AG09309 (cell line): ENCODE results near the gene PNRC2.

ENCODE experiments used
- DNase-seq: peaks from one replicate; pipeline ENCODE4 v3.0.0-alpha.2; 2010; ENCODE audit warnings: low read depth
- H3K4me3 ChIP-seq: 2 replicates; pipeline ENCODE4 v1.5.1; 2011; ENCODE audit warnings: mild to moderate bottlenecking, low read depth, low read length, moderate library complexity; ENCODE audit not compliant: control insufficient read depth
- CTCF ChIP-seq: IDR thresholded peaks from 2 replicates; pipeline ENCODE4 v1.5.1; 2011; ENCODE audit warnings: mild to moderate bottlenecking, low read depth, low read length, inconsistent platforms; ENCODE audit not compliant: insufficient read depth, control insufficient read depth; ENCODE audit errors: missing control alignments

PNRC2 gene

DNA sequence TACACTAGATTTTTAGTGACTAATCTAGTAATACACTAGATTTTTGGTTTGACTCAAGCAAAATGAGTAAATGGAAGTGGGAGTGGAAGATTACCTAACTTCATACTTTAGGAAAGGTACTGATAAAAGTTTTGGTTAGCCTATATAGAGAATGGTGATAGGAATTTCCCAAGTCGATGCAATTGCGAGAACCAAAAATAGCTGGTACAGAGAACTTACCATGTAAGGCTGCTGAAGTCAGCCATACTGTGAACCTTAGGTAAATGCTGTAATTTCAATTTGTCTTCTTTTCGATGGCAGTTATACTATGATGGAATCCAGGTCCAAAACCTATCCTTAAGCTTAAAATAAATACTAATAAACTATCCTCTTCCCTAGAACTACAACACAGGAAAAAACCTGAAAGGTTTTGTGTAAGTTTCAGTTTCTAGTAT, 4.6 kb downstream of the PNRC2 start:
- H3K4me3 ChIP-seq: no peak overlapping the region
- no peak for TF ChIP-seq CTCF

DNA sequence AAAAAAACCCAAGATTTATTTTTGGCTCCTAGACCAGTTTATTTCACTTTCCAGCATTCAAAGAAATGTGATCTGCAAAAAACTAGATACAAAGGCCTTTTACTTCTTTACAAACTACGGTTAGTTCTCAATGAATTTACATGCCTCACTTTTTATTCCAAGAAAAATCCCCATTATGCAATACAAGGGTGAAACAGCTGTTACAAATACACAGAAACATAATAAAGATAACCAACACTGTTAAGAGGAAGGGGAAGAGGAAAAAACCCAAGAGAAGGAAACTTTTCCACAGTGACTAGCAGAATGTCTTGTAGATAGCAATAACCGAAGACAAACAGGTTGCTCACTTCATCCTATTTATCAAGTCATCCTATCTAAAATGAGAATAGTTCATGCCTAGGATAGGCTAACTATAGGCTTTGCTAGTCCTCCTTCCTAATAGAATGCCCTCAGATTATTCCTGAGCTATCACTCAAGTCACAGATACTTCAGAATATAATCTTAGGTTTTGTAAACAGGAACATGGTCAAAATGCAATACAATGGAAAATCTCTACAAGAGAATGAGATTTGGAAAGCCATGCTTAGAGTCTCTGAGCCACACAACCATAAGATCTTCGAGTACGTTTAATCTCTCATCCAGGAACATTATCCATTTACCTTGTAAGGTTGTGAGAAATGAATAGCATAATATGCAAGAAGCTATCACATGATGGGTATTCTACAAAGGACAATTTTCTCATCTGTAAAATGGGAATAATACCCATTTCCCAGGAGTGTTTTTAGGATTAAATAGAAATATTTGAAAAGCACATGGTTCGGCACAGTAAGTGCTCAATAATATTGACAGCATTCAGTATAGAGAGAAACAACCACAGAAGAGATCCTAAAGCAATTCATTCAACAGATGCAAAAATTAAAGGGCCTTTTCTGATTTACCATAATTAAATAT, 5.4 kb downstream of the PNRC2 start:
- no peak for DNase-seq
- H3K4me3 ChIP-seq: no peak overlapping the region
- no peak for TF ChIP-seq CTCF

More for the DNA sequence above, 4.6 kb downstream of the PNRC2 start:
- no peak for DNase-seq

DNA sequence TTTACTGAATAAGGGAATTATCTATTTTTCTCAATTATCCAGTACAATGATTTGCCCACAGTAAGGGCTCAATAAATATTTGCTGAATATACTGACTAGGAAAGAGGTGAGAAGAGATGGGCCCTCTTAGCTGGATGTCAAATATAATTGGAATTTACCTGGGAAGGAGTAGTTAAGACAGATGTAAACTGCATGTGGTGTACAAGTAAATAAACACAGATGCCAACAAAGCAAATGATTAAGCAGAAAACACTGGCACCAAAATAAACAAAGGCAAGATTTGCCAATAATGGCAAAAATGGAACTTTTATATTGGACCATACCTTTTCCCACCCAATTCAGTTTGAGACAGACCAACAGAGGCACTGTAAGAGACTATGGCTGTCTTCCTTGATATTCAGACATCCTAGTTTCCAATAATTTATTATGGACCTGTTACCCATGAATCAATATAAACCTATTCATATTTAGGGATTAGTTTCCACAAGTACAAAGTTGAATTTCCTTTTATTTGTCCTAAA, 7.4 kb downstream of the PNRC2 start:
- no peak for TF ChIP-seq CTCF
- no peak overlapping the region for H3K4me3 ChIP-seq
- no peak for DNase-seq

DNA sequence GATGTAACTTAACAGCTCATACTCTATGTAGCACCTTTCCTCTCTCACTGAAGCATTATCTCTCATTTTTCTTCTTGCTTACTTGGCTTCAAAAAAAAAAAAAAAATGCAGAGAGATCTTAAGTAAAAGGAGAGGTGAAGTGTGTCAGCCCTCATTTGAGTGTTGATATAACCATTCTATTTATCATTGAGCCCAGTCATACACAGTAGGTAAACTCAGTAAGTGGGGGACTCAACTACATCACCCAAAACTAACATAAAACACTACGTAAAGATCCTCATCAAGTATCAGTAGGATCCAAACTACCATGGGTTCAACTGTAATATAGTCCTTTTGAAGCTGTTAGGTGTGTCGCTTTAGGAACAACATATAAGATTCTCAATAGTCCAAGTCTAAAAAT, 8.2 kb downstream of the PNRC2 start:
- DNase-seq: no peak
- no peak overlapping the region for H3K4me3 ChIP-seq
- TF ChIP-seq CTCF: no peak

- H3K4me3 ChIP-seq: no peak overlapping the region
- no peak for TF ChIP-seq CTCF
Measured at GRCh38 chr1:23977187-23977853, 17.7 kb downstream of the PNRC2 start.

DNA sequence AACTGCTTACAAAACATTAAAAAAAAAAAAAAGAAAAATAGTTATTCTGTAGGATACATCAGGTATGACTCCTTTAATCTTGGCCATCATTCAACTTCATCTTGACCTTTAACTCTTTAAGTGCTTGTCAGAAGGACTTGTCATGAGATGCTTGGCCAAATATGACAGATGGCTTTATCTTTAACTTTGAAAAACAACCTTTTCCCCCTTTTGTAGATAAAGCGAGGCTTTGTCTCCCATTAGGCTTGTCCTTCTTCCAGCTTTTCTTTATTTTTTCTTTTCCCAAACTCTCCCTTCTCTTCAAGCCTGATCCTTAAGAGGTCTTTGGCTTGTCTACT, 18.2 kb downstream of the PNRC2 start:
- no peak overlapping the region for H3K4me3 ChIP-seq
- DNase-seq: no peak
- no peak for TF ChIP-seq CTCF

More at GRCh38 chr1:23977187-23977853, 17.7 kb downstream of the PNRC2 start:
- DNase-seq: no peak
